ENCODE results near the gene MRPS18C. TPM values are rescaled to one million over a fixed set of nuclear protein-coding genes. Genes with fewer than 3 reads are reported as not detected.
"Not testable (repeated sequence)": the region's sequence is repeated elsewhere in the genome, so short reads cannot be mapped to it uniquely, and the experiment has no call there.

The MRPS18C gene
- total RNA-seq, 1 donor from 2014 or later: 67.1 TPM

DNA sequence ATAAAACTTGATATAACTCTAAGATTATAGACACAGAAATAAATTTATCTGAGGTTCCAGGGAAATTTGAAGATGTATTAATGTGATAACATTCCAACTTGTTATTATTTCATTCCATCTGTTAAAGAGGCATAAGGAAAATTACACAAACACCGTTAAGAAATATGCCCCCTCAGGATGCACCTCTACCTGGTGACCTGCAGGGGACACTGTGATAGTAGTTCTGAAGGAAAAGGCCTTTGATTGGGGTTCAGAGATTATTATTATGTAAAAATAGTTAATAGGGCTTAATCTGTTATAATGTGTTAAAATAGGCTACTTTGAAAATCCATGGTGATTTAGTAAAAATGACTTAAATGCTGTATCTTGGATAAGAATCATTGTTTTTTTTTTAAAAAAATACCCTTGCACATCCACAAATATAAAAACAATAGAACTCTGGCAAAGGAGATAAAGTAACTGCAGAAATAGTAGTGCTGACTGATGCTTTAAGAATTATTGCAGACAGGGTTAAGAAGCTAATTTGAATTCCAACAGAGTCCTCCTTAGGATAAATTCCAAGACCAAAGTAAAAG, 35.1 kb downstream of the MRPS18C start:
- DNase-seq (no peak), ATAC-seq (no peak)
- intact Hi-C loops (cut with micrococcal nuclease): no loop called here

DNA sequence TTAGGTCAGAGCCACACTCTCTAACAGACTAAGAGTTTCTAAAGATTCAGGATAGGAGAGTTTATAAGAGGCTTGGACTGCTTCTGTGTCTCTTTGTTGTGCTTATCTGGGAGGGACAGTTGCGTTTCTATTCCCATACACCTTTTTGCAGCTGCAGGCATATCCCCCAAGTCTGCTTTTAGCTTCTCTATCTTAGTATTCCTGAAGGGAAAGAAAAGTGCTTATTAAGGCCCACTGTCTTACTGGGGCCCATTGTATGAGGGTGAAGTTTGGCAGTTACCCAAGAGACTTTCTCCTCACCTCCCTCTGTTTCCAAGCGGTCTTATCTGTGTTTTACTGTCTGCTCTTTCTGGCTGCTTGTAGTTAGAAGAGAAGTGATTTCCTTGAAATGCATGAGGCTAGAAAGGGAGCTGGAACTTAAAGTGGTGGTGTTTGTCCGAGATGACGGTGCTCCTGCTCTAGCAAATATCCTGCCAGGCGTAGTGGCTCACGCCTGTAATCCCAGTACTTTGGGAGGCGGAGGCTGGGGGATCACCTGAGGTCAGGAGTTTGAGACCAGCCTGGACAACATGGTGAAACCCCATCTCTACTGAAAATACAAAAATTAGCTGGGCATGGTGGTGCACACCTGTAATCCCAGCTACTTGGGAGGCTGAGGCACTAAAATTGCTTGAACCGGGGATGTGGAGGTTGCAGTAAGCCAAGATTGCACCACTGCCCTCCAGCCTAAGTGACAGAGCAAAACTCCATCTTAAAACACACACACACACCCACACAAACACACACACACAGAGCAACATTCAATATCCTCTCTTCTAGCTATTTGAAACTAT, 40.4 kb downstream of the MRPS18C start:
- intact Hi-C loops (cut with micrococcal nuclease); ATAC-seq; DNase-seq: not testable (repeated sequence)

DNA sequence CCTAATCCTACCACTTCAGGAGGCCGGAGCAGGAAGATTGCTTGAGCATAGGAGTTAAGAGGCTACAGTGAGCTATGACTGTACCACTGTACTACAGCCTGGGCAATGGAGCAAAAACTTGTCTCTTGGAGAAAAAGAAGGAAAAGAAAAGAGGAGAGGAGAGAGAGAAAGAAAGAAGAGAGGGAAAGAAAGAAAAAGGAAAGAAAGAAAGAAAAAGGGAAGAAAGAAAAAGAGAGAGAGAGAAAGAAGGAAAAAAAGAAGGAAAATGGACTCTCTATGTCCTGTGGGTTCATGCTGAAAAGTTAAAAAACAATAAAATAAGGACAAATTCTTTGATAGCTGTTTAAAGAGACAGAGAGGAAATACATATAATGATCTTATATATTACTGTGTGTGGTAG, 42.3 kb downstream of the MRPS18C start:
- intact Hi-C loops (cut with micrococcal nuclease): no loop called here
- ATAC-seq (no peak), DNase-seq (no peak)

DNA sequence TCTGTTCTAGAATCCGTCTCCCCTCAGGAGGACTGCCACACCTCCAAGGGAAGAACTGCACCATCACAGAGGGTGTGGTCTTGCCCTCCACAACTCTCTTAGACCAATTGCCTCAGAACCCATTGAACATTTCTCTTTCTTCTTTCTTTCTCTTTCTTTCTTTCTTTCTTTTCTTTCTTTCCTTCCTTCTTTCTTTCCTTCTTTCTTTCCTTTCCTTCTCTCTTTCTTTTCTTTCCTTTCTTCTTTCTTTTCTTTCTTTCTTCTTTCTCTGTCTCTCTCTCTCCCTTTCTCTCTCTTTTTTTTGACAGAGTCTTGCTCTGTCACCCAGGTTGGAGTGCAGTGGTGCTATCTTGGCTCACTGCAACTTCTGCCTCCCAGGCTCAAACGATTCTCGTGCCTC, 45.8 kb downstream of the MRPS18C start:
- ATAC-seq; DNase-seq; intact Hi-C loops (cut with micrococcal nuclease): not testable (repeated sequence)

DNA sequence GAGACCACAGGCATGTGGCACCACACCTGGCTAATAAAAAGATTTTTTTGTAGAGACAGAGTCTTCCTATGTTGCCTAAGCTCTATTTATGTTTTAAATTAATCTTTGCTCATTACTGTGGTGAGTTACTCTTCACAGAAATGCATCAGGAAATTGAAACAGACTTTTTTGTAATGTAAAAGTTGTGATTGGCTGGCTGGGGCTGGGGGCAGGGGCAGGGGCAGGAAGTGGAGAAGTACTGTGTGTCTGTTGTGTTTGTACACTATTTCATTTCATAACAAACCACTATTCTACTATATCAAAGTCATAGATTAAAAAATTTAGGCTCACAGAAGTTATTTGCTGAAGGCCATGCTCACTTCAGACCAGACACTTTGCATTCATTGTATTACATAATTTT, 48.1 kb downstream of the MRPS18C start:
- DNase-seq (no peak), ATAC-seq (no peak)
- intact Hi-C loops (cut with micrococcal nuclease): no loop called here

DNA sequence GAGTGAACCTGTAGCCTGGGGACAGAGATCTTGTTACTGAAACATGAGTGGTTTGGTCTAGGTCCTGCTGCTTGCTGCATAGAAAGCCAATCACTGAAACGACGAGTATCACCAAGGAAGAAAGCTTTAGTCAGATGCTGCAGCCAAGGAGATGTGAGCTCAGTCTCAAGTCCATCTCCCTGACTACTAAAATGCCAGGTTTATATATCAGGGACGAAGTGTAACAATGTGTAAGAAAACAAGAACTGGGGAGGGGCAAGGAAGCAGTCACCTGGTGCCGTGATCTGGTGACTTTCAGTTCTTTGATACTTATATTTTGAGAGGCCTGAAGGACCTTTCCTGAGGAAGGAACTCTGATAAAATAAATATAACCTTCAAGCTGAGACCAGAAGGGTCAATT, 48.6 kb downstream of the MRPS18C start:
- ATAC-seq (no peak), DNase-seq (no peak)
- intact Hi-C loops (cut with micrococcal nuclease): no loop called here

DNA sequence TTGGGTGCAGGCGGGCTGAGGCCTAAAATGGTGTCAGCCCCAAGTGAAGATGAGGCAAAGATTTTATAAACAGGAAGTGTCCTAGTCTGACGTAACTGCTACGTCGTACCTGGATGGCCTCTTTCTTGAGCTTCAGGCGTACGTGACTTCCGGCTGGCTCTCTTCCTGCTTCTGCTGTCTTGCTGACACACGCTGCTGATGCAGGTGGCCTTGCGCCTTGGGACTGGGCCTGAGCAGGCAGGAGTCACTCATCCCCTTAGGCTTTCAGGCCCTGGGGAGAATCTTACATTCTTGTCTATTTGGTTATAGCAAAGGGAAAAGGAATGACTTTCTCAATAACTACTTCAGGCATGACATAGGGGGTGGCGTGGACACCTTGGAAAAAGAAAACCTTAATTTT, 49.1 kb downstream of the MRPS18C start:
- ATAC-seq (no peak), DNase-seq (no peak)
- intact Hi-C loops (cut with micrococcal nuclease): no loop called here

DNA sequence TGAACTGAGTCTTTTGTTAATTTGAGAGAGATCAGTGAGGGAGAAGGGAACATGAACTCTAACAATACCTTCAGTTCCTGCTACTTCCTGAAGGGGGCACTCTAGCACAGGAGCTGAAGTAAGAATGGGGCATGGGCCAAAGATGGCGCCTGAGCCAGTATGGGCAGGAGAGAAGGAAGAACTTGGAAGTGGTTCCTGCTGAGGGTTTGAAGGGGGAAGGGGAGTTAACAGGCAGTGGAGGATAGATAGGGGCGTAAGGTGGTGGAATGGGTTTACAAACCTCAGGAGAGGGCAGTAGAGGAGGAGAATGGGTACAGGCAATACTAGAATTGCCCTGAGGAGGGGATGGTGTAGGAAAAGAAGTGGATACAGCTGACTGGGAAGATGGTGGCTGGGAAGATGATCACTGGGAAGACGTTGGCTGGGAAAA, 53.3 kb downstream of the MRPS18C start:
- ATAC-seq (peak; percentile 55), DNase-seq (peak; percentile 57)
- intact Hi-C loops (cut with micrococcal nuclease): loop anchor here (2.0 kb wide), 1 partner anchor 130 kb away; no protein-coding TSS in a partner anchor

DNA sequence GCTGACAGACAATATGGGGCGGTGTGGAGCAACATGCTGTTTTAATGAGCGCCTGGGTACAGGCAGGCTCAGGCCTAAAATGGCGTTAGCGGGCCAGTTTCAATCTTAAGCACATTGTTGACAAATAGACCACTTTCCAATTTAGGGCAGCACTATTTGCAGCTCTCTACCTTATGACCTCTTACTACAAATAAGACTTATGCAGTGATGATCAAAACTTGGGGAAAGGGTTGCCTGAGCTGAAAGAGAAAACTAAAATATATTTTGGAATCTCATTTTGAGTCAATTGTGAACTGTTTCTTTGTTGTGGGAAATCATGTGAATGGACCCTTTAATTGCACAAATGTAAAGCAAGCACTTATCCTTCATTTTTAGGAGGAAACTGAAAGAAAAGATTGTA, 54.6 kb downstream of the MRPS18C start:
- ATAC-seq: no peak
- no peak for DNase-seq
- intact Hi-C loops (cut with micrococcal nuclease): no loop called here

Other genes starting within 250 kb of the MRPS18C start
- 20.0 TPM for gene COQ2, start 171.3 kb upstream of the MRPS18C start, total RNA-seq
- gene HPSE, start 121.2 kb upstream of the MRPS18C start, total RNA-seq: 1.3 TPM
- gene HELQ, start 235 bp upstream of the MRPS18C start, total RNA-seq: 15.3 TPM
- gene ABRAXAS1, start 29.0 kb downstream of the MRPS18C start, total RNA-seq: 6.8 TPM
- 38.9 TPM for gene GPAT3, start 80.0 kb downstream of the MRPS18C start, total RNA-seq

Data from left ventricle myocardium superior (tissue), 1 donor.